Mesodermal cell (in vitro differentiated cells): Measurements from ENCODE around the gene WDR17.
"Not testable (repeated sequence)": the region's sequence is repeated elsewhere in the genome, so short reads cannot be mapped to it uniquely, and the experiment has no call there.

Experiments used
- H3K27ac ChIP-seq: 2 replicates; pipeline ENCODE4 v1.7.0; 2013; ENCODE audit warnings: mild to moderate bottlenecking, low read depth, low read length, moderate library complexity; ENCODE audit not compliant: severe bottlenecking
- H3K36me3 ChIP-seq: 2 replicates; pipeline ENCODE4 v1.7.1; 2013; ENCODE audit warnings: mild to moderate bottlenecking, low read length, moderate library complexity; ENCODE audit not compliant: control insufficient read depth, insufficient read depth
- H3K4me1 ChIP-seq: one replicate; pipeline ENCODE4 v1.7.1; 2013; ENCODE audit warnings: mild to moderate bottlenecking, low read length; ENCODE audit not compliant: insufficient read depth, control insufficient read depth, poor library complexity, severe bottlenecking
- H3K4me3 ChIP-seq: 2 replicates; pipeline ENCODE4 v1.7.0; 2013; ENCODE audit warnings: low read length, control low read depth, mild to moderate bottlenecking; ENCODE audit not compliant: insufficient read depth, poor library complexity, severe bottlenecking; ENCODE audit errors: extremely low read depth
- H3K9me3 ChIP-seq: 2 replicates; pipeline ENCODE4 v1.7.1; 2013; ENCODE audit warnings: mild to moderate bottlenecking, low read length, moderate library complexity; ENCODE audit not compliant: control insufficient read depth
- WGBS, 2 experiments: methylation state at CpG; one replicate each; pipeline ENCODE4 v1.1.5; 2013; ENCODE audit warnings: missing lambda C conversion rate in 2 of 2; ENCODE audit not compliant: insufficient coverage in 2 of 2; 5-methylcytosine and 5-hydroxymethylcytosine counted together

The WDR17 gene

DNA sequence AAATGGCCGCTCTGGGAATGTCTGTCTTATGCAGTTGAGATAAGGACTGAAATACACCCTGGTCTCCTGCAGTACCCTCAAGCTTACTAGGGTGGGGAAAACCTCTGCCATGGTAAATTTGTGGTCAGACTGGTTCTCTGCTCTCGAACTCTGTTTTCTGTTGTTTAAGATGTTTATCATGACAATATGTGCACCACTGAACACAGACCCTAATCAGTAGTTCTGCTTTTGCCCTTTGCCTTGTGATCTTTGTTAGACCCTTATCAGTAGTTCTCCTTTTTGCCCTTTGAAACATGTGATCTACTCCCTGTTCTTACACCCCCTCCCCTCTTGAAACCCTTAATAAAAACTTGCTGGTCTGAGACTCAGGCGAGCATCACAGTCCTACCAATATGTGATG is 146.7 kb downstream of the WDR17 start:
- not testable (repeated sequence) for H3K4me1 ChIP-seq, H3K9me3 ChIP-seq, H3K36me3 ChIP-seq, H3K27ac ChIP-seq, H3K4me3 ChIP-seq
- WGBS, 2 experiments, result 95 to 100% methylated on average over 1 to 2 of the region's 3 CpGs

DNA sequence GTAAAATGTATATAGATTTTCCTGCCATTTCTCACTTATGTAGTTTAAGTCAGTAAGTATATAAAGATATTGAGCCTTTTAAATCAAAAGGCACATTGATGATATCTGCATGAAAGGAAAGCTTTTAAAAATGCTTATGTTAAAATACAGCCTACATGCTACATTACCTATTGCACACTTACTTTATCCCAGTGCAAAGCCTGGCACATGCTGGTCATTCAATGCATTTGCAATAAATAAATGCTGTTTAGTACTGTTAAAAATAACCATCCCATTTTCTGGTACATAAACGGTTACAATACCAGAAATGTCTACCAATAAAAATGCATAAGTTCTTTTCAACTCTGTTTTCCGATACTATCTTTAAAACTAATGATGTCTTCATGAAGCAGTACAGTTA is 151.9 kb downstream of the WDR17 start:
- 80 to 93% methylated on average over 2 of the region's 2 CpGs for WGBS, 2 experiments
- Histone ChIP-seq H3K27ac (no peak overlapping the region), H3K9me3 (no peaks in the 10 kb centered on the region), H3K36me3 (no peaks in the 10 kb centered on the region), H3K4me3 (no peak overlapping the region), H3K4me1 (no peaks in the 10 kb centered on the region)

DNA sequence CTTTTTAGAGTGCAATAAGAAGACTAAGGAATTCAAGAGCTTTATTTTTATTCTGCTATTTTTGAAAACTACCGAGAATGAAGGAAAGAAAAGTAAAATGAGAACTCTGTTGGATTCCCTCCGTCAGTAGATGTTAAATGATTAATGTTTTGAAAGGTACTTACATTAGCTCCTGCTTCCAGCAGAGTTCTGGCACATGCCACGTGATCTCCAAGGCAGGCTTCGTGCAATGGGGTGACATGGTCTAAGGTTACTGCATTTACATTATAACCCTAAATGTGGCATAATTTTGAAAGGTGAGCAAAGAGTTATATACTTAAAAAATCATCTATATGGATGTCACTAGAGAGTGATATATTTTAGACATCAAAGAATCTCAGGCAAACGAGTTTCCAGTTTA is 156.5 kb downstream of the WDR17 start:
- H3K4me3 ChIP-seq, result no peak overlapping the region
- WGBS, 2 experiments, result 91 to 96% methylated on average over 2 to 3 of the region's 5 CpGs
- no peaks in the 10 kb centered on the region for H3K36me3 ChIP-seq
- H3K27ac ChIP-seq, result no peak overlapping the region
- no peaks in the 10 kb centered on the region for H3K9me3 ChIP-seq
- no peaks in the 10 kb centered on the region for H3K4me1 ChIP-seq

- Histone ChIP-seq H3K9me3 (no peaks in the 10 kb centered on the region), H3K4me3 (no peak overlapping the region), H3K36me3 (no peaks in the 10 kb centered on the region), H3K4me1 (no peaks in the 10 kb centered on the region), H3K27ac (no peak overlapping the region)
- 67 to 75% methylated on average over 1 to 2 of the region's 2 CpGs for WGBS, 2 experiments
Measured at GRCh38 chr4:176223561-176223960, 157.9 kb downstream of the WDR17 start.

- Histone ChIP-seq H3K4me1 (no peaks in the 10 kb centered on the region), H3K36me3 (no peaks in the 10 kb centered on the region), H3K27ac (no peak overlapping the region), H3K4me3 (no peak overlapping the region), H3K9me3 (no peaks in the 10 kb centered on the region)
- 73 to 77% methylated on average over 5 of the region's 5 CpGs for WGBS, 2 experiments
Measured at GRCh38 chr4:176226736-176227135, 161.1 kb downstream of the WDR17 start.

- Histone ChIP-seq H3K27ac (no peak overlapping the region), H3K4me3 (no peak overlapping the region), H3K4me1 (no peaks in the 10 kb centered on the region), H3K36me3 (no peaks in the 10 kb centered on the region), H3K9me3 (no peaks in the 10 kb centered on the region)
- 88 to 100% methylated on average over 1 to 3 of the region's 4 CpGs for WGBS, 2 experiments
Measured at GRCh38 chr4:176229645-176230044, 164.0 kb downstream of the WDR17 start.
